NCI-H2029 (cell line): ENCODE results near the gene DCDC1.

Experiments used
- DNase-seq: peaks from one replicate; lab custom pipeline; 2025; lab: John Stamatoyannopoulos, UW

DCDC1 gene, protein sequence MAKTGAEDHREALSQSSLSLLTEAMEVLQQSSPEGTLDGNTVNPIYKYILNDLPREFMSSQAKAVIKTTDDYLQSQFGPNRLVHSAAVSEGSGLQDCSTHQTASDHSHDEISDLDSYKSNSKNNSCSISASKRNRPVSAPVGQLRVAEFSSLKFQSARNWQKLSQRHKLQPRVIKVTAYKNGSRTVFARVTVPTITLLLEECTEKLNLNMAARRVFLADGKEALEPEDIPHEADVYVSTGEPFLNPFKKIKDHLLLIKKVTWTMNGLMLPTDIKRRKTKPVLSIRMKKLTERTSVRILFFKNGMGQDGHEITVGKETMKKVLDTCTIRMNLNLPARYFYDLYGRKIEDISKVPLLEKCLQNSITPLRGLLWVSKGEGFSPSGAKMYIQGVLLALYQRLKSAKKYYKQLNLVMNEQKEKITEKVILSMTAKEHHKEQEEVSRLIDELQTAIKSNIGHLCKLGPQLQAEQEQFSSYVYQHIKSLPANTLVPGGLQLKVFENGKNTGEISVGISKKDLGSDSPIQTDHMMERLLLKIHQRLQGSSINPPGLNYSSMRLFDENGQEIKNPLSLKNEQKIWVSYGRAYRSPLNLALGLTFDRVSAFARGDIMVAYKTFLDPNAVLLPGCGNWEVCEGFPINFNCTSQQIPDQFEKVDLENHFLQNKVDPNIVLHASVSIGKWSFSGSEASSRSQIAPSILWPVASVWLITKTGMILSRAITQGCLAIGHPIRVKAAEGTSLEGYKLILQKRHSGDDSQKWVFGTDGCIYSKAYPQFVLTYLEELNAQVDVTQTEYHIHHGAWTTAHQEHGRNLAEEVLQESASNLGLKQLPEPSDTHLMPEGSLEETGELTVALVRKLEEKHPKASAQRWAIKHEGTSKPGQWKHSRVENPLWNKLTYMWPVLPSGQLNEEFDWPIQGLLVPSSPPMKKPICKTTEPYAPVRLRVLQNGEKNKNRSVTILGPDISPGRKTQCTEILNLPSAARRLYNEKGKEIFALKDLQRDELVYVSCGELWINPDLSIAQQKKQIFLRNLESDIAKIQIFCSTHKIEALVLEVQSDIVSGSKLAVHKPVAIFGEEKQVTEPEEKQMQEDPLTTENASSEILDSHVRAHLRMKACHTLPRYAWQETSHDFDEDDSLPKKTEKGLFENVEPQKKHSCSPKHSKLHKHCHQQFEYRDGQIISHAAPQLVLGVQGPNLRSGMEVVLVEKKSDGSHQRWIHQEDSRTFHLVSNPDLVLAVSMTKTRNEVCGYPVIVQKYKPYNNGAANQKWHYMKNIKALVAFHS (N-terminal part only)

GRCh38 chr11:31369348-31370329 lies at the start of gene DCDC1, which contains the start of gene DNAJC24:
DCDC1 (minus strand) TSS chr11:31369739; CDS start chr11:31328280, 41,459 bp downstream.
DNAJC24 (plus strand) TSS chr11:31369860; CDS start chr11:31370749, 889 bp downstream.
- DNase-seq, result peak; percentile 94

GRCh38 chr11:31419138-31419537 lies 49.6 kb upstream of the DCDC1 start:
- no peak for DNase-seq

DNA sequence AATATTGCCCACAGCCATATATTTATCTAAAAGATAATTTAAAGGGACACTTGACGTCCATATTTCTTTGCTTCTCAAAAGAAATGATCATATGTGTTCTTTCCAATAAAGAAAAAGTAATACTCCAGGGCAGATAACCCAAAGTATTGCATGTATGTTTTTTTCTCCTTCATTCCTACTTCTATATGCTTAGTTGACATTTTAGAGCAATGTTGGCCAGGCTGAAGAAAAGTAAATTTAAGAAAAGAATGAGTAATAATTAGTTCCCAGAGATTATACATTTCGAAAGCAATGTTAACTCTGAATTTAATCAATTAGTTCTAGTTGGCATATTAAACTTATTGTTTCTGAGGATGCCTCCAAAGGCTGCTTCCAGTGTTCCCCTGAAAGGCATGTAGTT lies 48.3 kb upstream of the DCDC1 start:
- no peak for DNase-seq

DNA sequence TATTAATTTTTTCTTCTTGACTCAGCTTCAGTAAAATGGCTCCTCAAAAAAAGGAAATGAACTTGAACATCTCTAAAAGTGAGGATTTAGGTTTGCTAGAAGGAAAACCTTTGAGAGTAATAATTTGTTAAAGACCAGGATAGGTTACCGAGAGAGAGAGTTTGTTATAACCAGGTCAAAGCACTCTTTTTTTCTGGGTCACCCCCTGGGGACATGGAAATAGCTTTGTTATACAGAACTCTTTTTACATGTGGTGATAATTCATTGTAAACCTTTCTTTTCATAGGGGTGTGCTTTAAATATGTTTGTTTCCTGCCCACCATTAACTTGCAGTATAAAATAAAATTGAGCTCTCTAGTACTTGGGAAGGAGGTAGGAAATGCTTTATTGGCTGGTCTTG lies 47.8 kb upstream of the DCDC1 start:
- DNase-seq, result no peak

- DNase-seq, result no peak
Measured at GRCh38 chr11:31415435-31415834, 45.9 kb upstream of the DCDC1 start.

DNA sequence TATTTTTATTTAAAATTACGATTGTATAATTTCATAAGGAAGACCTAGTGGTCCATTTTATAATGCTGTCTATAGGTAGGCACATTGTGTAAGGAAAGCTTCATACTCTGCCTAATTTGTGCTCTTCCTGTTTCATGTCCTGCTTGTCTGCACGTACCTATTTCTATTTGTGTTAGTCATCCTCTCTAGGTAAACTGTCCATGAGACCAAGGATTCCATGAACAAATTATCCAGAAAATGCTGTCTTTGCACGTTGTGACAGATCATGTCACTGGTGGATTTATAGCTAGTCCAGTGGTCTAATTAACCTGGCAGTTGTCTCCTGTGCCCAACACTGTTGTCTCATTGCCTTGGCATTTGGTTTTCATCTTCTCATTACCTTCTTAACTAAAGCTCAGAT lies 44.8 kb upstream of the DCDC1 start:
- no peak for DNase-seq

GRCh38 chr11:31412946-31413345 lies 43.4 kb upstream of the DCDC1 start:
- no peak for DNase-seq

DNA sequence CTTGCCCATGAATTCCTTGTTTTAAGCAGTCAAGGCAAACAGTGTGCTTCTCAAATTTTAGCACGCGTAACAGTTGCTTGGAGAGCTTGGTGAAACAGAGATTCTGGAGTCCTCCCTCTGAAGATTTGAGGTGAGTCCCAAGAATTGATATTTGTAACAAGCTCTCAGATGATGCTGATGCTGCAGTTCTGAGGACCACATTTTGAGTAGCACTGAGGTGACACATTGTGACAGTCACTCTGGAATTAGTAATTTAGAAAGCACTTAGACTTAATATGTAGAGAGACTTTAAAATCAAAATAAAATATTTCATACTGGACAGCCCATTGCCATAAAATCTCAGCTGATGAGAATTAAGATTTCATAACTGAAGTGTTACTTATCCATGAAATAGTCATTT lies 38.7 kb upstream of the DCDC1 start:
- DNase-seq, result no peak

- DNase-seq, result no peak
Measured at GRCh38 chr11:31404614-31405013, 35.1 kb upstream of the DCDC1 start.

GRCh38 chr11:31397239-31397834 lies 27.8 kb upstream of the DCDC1 start:
- peak; percentile 2 for DNase-seq

- no peak for DNase-seq
Measured at GRCh38 chr11:31387379-31387778, 17.8 kb upstream of the DCDC1 start.

- no peak for DNase-seq
Measured at GRCh38 chr11:31383116-31383515, 13.6 kb upstream of the DCDC1 start.

- DNase-seq, result no peak
Measured at GRCh38 chr11:31375879-31376278, 6.3 kb upstream of the DCDC1 start.

- DNase-seq, result no peak
Measured at GRCh38 chr11:31366795-31367194, 2.7 kb downstream of the DCDC1 start.

- no peak for DNase-seq
Measured at GRCh38 chr11:31361743-31362142, 7.8 kb downstream of the DCDC1 start.

GRCh38 chr11:31355817-31356216 lies 13.7 kb downstream of the DCDC1 start:
- no peak for DNase-seq

- peak; percentile 55 for DNase-seq
Measured at GRCh38 chr11:31355131-31355530, 14.4 kb downstream of the DCDC1 start.

GRCh38 chr11:31351168-31351567 lies 18.4 kb downstream of the DCDC1 start:
- DNase-seq, result no peak

DNA sequence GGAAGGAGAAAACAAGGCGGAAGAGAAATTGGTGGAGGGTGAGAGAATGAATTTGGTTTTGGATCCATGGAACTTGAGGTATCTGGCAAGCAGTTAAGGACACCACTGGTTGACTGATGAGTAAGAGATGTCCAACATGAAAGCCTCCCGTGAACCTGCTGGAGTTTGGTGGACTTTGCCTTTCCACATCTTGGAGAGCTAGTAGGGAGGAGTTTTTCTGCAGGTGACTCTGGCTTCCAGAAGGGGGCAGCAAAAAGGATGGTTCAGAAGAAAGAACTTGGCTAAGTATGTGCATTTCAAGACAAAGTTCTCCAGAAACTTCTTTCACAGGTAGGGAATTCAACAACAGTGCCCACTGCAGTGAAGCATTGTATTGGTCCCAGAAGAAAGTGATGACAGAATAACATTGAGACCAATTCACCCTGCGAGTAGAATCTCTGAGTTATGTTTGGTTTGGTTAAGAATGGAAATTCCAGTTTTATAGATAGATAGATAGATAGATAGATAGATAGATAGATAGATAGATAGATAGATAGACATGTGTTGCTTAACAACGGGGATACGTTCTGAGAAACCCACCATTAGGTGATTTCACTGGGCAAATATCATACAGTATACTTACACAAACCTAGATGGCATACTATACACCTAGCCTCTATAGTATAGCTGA lies 28.5 kb downstream of the DCDC1 start:
- DNase-seq, result no peak

- DNase-seq, result no peak
Measured at GRCh38 chr11:31337806-31338205, 31.7 kb downstream of the DCDC1 start.
